RWPE1 (cell line): ENCODE results near the gene TNFRSF14.

Experiments used
- CTCF ChIA-PET: fragments of 350-600 bp; sonication (Branson Sonifier 250); formaldehyde crosslinking; extraction: SDS; loops from one replicate; lab custom pipeline; 2021; lab: Yijun Ruan, JAX
- POLR2A ChIA-PET: fragments of 400-600 bp; formaldehyde crosslinking; extraction: SDS; loops from one replicate; lab custom pipeline; 2020; ENCODE audit warnings: antibody characterized with exemption; ENCODE audit not compliant: low non-redundant PET; lab: Yijun Ruan, JAX
- DNase-seq: peaks from one replicate; pipeline ENCODE4 v3.0.0; 2012; ENCODE audit warnings: low spot score
- H3K27ac ChIP-seq: fragments of 450-650 bp; 2 replicates; pipeline ENCODE4 v1.5.1; 2017
- CTCF ChIP-seq: fragments of 450-650 bp; conservative IDR thresholded peaks from 2 replicates; pipeline ENCODE4 v1.5.1; 2017; ENCODE audit warnings: low read depth, mild to moderate bottlenecking

The TNFRSF14 gene

GRCh38 chr1:2558861-2559260 is 2.7 kb downstream of the TNFRSF14 start:
- no peak for DNase-seq
- ChIA-PET CTCF (no interaction called here), POLR2A (interaction anchor here (0.6 kb wide), 1 partner anchor 369 kb away, joined by 3 read pairs; no protein-coding TSS in a partner anchor)
- TF ChIP-seq CTCF: no peak
- H3K27ac ChIP-seq: no peak overlapping the region

GRCh38 chr1:2559509-2560298 is 3.5 kb downstream of the TNFRSF14 start:
- H3K27ac ChIP-seq: no peak overlapping the region
- ChIA-PET POLR2A (no interaction called here), CTCF (no interaction called here)
- no peak for TF ChIP-seq CTCF
- no peak for DNase-seq

GRCh38 chr1:2560299-2561073 is 4.3 kb downstream of the TNFRSF14 start:
- ChIA-PET CTCF (interaction anchor here (0.6 to 1.1 kb wide), 2 partner anchors 25 to 53 kb away, joined by 3 to 4 read pairs; no protein-coding TSS in a partner anchor), POLR2A (interaction anchor here (1.3 kb wide), 1 partner anchor 25 kb away, joined by 3 read pairs; the partner anchor contains the start of gene PRXL2B)
- no peak for DNase-seq
- TF ChIP-seq CTCF: no peak
- peak overlapping the region; percentile 14; the same call in 1 of the 2 replicates for H3K27ac ChIP-seq

- no peak for TF ChIP-seq CTCF
- no peak for DNase-seq
- ChIA-PET POLR2A (interaction anchor here (1.3 kb wide), 1 partner anchor 24 kb away, joined by 3 read pairs; the partner anchor contains the start of gene PRXL2B), CTCF (interaction anchor here (0.6 to 1.1 kb wide), 5 partner anchors 25 to 174 kb away, joined by 3 to 6 read pairs (median 3); no protein-coding TSS in a partner anchor)
- peak overlapping the region; percentile 14 for H3K27ac ChIP-seq
Observed at GRCh38 chr1:2561446-2561845, 5.3 kb downstream of the TNFRSF14 start.

- no peak for DNase-seq
- ChIA-PET POLR2A (interaction anchor here (1.3 kb wide), 1 partner anchor 24 kb away, joined by 3 read pairs; the partner anchor contains the start of gene PRXL2B), CTCF (interaction anchor here (0.6 to 0.9 kb wide), 7 partner anchors 26 to 883 kb away, joined by 3 to 6 read pairs (median 3); no protein-coding TSS in a partner anchor)
- peak; percentile 25 for TF ChIP-seq CTCF
- no peak overlapping the region for H3K27ac ChIP-seq
Observed at GRCh38 chr1:2561898-2562895, 6.0 kb downstream of the TNFRSF14 start.
